HepG2 (cell line): Measurements from ENCODE around the gene GMPPB. TPM values are rescaled to one million over a fixed set of nuclear protein-coding genes. Genes with fewer than 3 reads are reported as not detected.

Experiments
- DR1 ChIP-seq: sonication (generic); formaldehyde crosslinking; IDR thresholded peaks from 2 replicates; pipeline ENCODE4 v1.8.0; 2021; ENCODE audit warnings: mild to moderate bottlenecking, missing genetic modification reagents, inconsistent platforms
- GFI1 ChIP-seq: sonication (generic); formaldehyde crosslinking; IDR thresholded peaks from 2 replicates; pipeline ENCODE4 v1.5.0; 2020; ENCODE audit warnings: missing genetic modification reagents, mild to moderate bottlenecking, borderline replicate concordance
- HNF1A ChIP-seq, 2 experiments: sonication (generic) in 1 of 2; formaldehyde crosslinking in 1 of 2; IDR thresholded peaks; 2 replicates each; pipeline versions ENCODE4 v1.4.0 to v1.6.1; 2016 to 2020; ENCODE audit warnings: borderline replicate concordance in 1 of 2, low read depth in 1 of 2, mild to moderate bottlenecking in 1 of 2, missing genetic modification reagents in 1 of 2
- KDM5A ChIP-seq: fragments of 200-600 bp; sonication (generic); IDR thresholded peaks from 2 replicates; pipeline ENCODE4 v1.7.0; 2018; ENCODE audit warnings: antibody characterized with exemption, mild to moderate bottlenecking, low read length, borderline replicate concordance
- LBX2 ChIP-seq: sonication (generic); formaldehyde crosslinking; IDR thresholded peaks from 2 replicates; pipeline ENCODE4 v1.5.0; 2020; ENCODE audit warnings: missing genetic modification reagents, mild to moderate bottlenecking, borderline replicate concordance
- NCOA1 ChIP-seq: sonication (generic); formaldehyde crosslinking; IDR thresholded peaks from 2 replicates; pipeline ENCODE4 v1.9.0; 2021; ENCODE audit warnings: missing genetic modification reagents
- PHF21A ChIP-seq: sonication (generic); formaldehyde crosslinking; IDR thresholded peaks from 2 replicates; pipeline ENCODE4 v1.5.0; 2020; ENCODE audit warnings: mild to moderate bottlenecking, missing genetic modification reagents
- RBFOX2 ChIP-seq: fragments of 200-400 bp; formaldehyde crosslinking; IDR thresholded peaks from 2 replicates; pipeline ENCODE4 v1.6.1; 2017; ENCODE audit warnings: low read depth, mild to moderate bottlenecking, low read length
- RNF219 ChIP-seq: sonication (generic); formaldehyde crosslinking; IDR thresholded peaks from 2 replicates; pipeline ENCODE4 v1.5.0; 2020; ENCODE audit warnings: mild to moderate bottlenecking, missing genetic modification reagents
- SATB2 ChIP-seq: sonication (generic); formaldehyde crosslinking; IDR thresholded peaks from 2 replicates; pipeline ENCODE4 v1.5.0; 2020; ENCODE audit warnings: missing genetic modification reagents
- STAT5B ChIP-seq: sonication (generic); formaldehyde crosslinking; IDR thresholded peaks from 2 replicates; pipeline ENCODE4 v1.4.0; 2020; ENCODE audit warnings: missing genetic modification reagents
- THAP7 ChIP-seq: sonication (generic); formaldehyde crosslinking; IDR thresholded peaks from 2 replicates; pipeline ENCODE4 v1.8.1; 2023; ENCODE audit warnings: mild to moderate bottlenecking, missing genetic modification reagents
- ZBTB26 ChIP-seq: IDR thresholded peaks from 2 replicates; pipeline ENCODE4 v1.6.1; 2016; ENCODE audit warnings: missing compliant biosample characterization, missing genetic modification reagents, borderline replicate concordance
- ZC3H4 ChIP-seq: sonication (generic); formaldehyde crosslinking; IDR thresholded peaks from 2 replicates; pipeline ENCODE4 v1.4.0; 2020; ENCODE audit warnings: missing genetic modification reagents, borderline replicate concordance
- ZNF232 ChIP-seq: sonication (generic); formaldehyde crosslinking; IDR thresholded peaks from 2 replicates; pipeline ENCODE4 v1.4.0; 2020; ENCODE audit warnings: missing genetic modification reagents, borderline replicate concordance
- ZNF331 ChIP-seq: sonication (generic); formaldehyde crosslinking; IDR thresholded peaks from 2 replicates; pipeline ENCODE4 v1.4.0; 2020; ENCODE audit warnings: missing genetic modification reagents
- ZNF44 ChIP-seq: sonication (generic); formaldehyde crosslinking; IDR thresholded peaks from 2 replicates; pipeline ENCODE4 v1.5.1; 2020; ENCODE audit warnings: mild to moderate bottlenecking, missing genetic modification reagents
- ZNF782 ChIP-seq: sonication (generic); formaldehyde crosslinking; IDR thresholded peaks from 2 replicates; pipeline ENCODE4 v1.4.0; 2020; ENCODE audit warnings: missing genetic modification reagents, mild to moderate bottlenecking, borderline replicate concordance
- polyA plus RNA-seq, 8 experiments: library from polyadenylated mRNA; depleted of rRNA in 3 of 8; stranded (reverse) in 7 of 8; unstranded in 1 of 8; fragments of >200 nt; fragmentation: Illumina TruSeq in 4 of 8; extraction: Trizol in 4 of 8; gene quantifications; 2 replicates each; pipeline versions ENCODE4 v1.2.1 to v1.2.3, GENCODE V29; 2011 to 2016; ENCODE audit warnings: low read depth in 4 of 8, missing spikeins in 1 of 8, mixed read lengths in 1 of 8; ENCODE audit not compliant: insufficient read depth in 1 of 8
- total RNA-seq, 5 experiments: library from RNA; depleted of rRNA; stranded (reverse); fragments of >200 nt; fragmentation: Illumina TruSeq; extraction: Trizol; gene quantifications; 2 replicates each; pipeline ENCODE4 v1.2.3, GENCODE V29; 2016; ENCODE audit warnings: low read depth in 1 of 5

Gene GMPPB
- total and polyA plus RNA-seq, 2 of the 13 experiments (the other 11 are each of a cell fraction or from before 2014, with no cell fraction given) = 6.5 to 23.1 TPM

- TF ChIP-seq ZBTB26 = no peak
- TF ChIP-seq SATB2 = no peak
- no peak for TF ChIP-seq NCOA1 (CRISPR knock-in tag)
- TF ChIP-seq PHF21A = peak; percentile 12; the same call in 1 of the 2 replicates
- TF ChIP-seq ZNF232 (CRISPR knock-in tag) = no peak
- TF ChIP-seq GFI1 (CRISPR knock-in tag) = no peak
- TF ChIP-seq THAP7 (CRISPR knock-in tag) = no peak
- TF ChIP-seq ZC3H4 = no peak
- TF ChIP-seq ZNF782 (CRISPR knock-in tag) = 0 out of 2 replicates have a peak, but pooled peaks have one; percentile 12
- TF ChIP-seq ZNF331 (CRISPR knock-in tag) = peak; percentile 24; the same call in 1 of the 2 replicates
- TF ChIP-seq HNF1A (IDR thresholded peaks at IDR 0.05; ENCODE audit: low read depth) = no peak
- no peak for TF ChIP-seq HNF1A (CRISPR knock-in tag; IDR thresholded peaks at IDR 0.05; ENCODE audit: borderline replicate concordance)
- TF ChIP-seq STAT5B (CRISPR knock-in tag) = no peak
- TF ChIP-seq ZNF44 (CRISPR knock-in tag) = 0 out of 2 replicates have a peak, but pooled peaks have one; percentile 10
- TF ChIP-seq LBX2 (CRISPR knock-in tag) = no peak
- TF ChIP-seq KDM5A = peak; percentile 82
- 0 out of 2 replicates have a peak, but pooled peaks have one; percentile 26 for TF ChIP-seq DR1 (CRISPR knock-in tag)
- no peak for TF ChIP-seq RNF219 (CRISPR knock-in tag)
- peak; percentile 67 for TF ChIP-seq RBFOX2
These were observed 49.2 kb downstream of the GMPPB start (continued) for GRCh38 chr3:49674497-49674983.
